Measurements from ENCODE around the gene RBBP8NL.

Gene RBBP8NL

GRCh38 chr20:62427172-62428001, at the start of gene RBBP8NL:
RBBP8NL (minus strand) TSS chr20:62427539; CDS start chr20:62419647, 7,892 bp downstream.
- DNase-seq (ENCODE audit: low read depth): no peak

GRCh38 chr20:62476056-62476838, 48.9 kb upstream of the RBBP8NL start:
- DNase-seq (ENCODE audit: low read depth): no peak

GRCh38 chr20:62475772-62476055, 48.4 kb upstream of the RBBP8NL start, which contains the start of gene GATA5:
GATA5 (minus strand) TSS chr20:62475995; CDS start chr20:62475521, 474 bp downstream.
- no peak for DNase-seq (ENCODE audit: low read depth)

- no peak for DNase-seq (ENCODE audit: low read depth)
Measured at GRCh38 chr20:62475027-62475771, 47.9 kb upstream of the RBBP8NL start.

GRCh38 chr20:62474604-62475026, 47.3 kb upstream of the RBBP8NL start:
- no peak for DNase-seq (ENCODE audit: low read depth)

- no peak for DNase-seq (ENCODE audit: low read depth)
Measured at GRCh38 chr20:62473717-62474603, 46.6 kb upstream of the RBBP8NL start.

- DNase-seq (ENCODE audit: low read depth): no peak
Measured at GRCh38 chr20:62472941-62473585, 45.7 kb upstream of the RBBP8NL start.

- DNase-seq (ENCODE audit: low read depth): no peak
Measured at GRCh38 chr20:62472138-62472940, 45.0 kb upstream of the RBBP8NL start.

GRCh38 chr20:62470459-62470858, 43.1 kb upstream of the RBBP8NL start:
- DNase-seq (ENCODE audit: low read depth): no peak

- DNase-seq (ENCODE audit: low read depth): no peak
Measured at GRCh38 chr20:62470001-62470400, 42.7 kb upstream of the RBBP8NL start.

GRCh38 chr20:62469352-62469751, 42.0 kb upstream of the RBBP8NL start:
- DNase-seq (ENCODE audit: low read depth): no peak

- no peak for DNase-seq (ENCODE audit: low read depth)
Measured at GRCh38 chr20:62466806-62467537, 39.6 kb upstream of the RBBP8NL start.

GRCh38 chr20:62466072-62466760, 38.9 kb upstream of the RBBP8NL start:
- DNase-seq (ENCODE audit: low read depth): no peak

GRCh38 chr20:62464990-62465389, 37.7 kb upstream of the RBBP8NL start:
- DNase-seq (ENCODE audit: low read depth): no peak

GRCh38 chr20:62464425-62464770, 37.1 kb upstream of the RBBP8NL start:
- no peak for DNase-seq (ENCODE audit: low read depth)

- no peak for DNase-seq (ENCODE audit: low read depth)
Measured at GRCh38 chr20:62463651-62464424, 36.5 kb upstream of the RBBP8NL start.

- no peak for DNase-seq (ENCODE audit: low read depth)
Measured at GRCh38 chr20:62462976-62463592, 35.7 kb upstream of the RBBP8NL start.

- no peak for DNase-seq (ENCODE audit: low read depth)
Measured at GRCh38 chr20:62461834-62462233, 34.5 kb upstream of the RBBP8NL start.
